ENCODE results near the gene DSE.

The DSE gene

GRCh38 chr6:116420341-116420740 is 49.6 kb downstream of the DSE start:
- Histone ChIP-seq H3K4me3 (ENCODE audit: low read depth in 1 of 2, low read length in 2 of 2) (no peak overlapping the region), H3K27me3 (ENCODE audit: insufficient read depth, low read length, poor library complexity) (no peaks in the 10 kb centered on the region), H3K4me2 (ENCODE audit: insufficient read depth, low read length) (no peak overlapping the region), H3K27ac (ENCODE audit: low read length) (no peak overlapping the region), H3K9me3 (ENCODE audit: insufficient read depth, low read length, severe bottlenecking) (no peaks in the 10 kb centered on the region), H3K79me2 (ENCODE audit: insufficient read depth, low read length) (no peaks in the 10 kb centered on the region), H4K20me1 (ENCODE audit: insufficient read depth, low read length) (no peaks in the 10 kb centered on the region), H3K9ac (ENCODE audit: low read depth, low read length) (no peak overlapping the region), H3K36me3 (ENCODE audit: insufficient read depth, low read length) (no peaks in the 10 kb centered on the region), H2AFZ (ENCODE audit: low read depth, low read length) (no peak overlapping the region), H3K4me1 (ENCODE audit: insufficient read depth, low read length) (no peaks in the 10 kb centered on the region)
- DNase-seq = no peak
- ATAC-seq (ENCODE audit: insufficient read depth, low read depth) = no peak
- TF ChIP-seq CTCF (IDR thresholded peaks at IDR 0.05; ENCODE audit: borderline replicate concordance, extremely low read depth, low read length, poor library complexity, severe bottlenecking) (no peak), EZH2 (IDR thresholded peaks at IDR 0.05; ENCODE audit: borderline replicate concordance, low read depth, low read length, severe bottlenecking) (no peak)

GRCh38 chr6:116422238-116422637 is 51.5 kb downstream of the DSE start:
- no peak overlapping the region for H3K27ac ChIP-seq (ENCODE audit: low read length)
- H3K79me2 ChIP-seq (ENCODE audit: insufficient read depth, low read length) = no peaks in the 10 kb centered on the region
- H2AFZ ChIP-seq (ENCODE audit: low read depth, low read length) = no peak overlapping the region
- no peak overlapping the region for H3K9ac ChIP-seq (ENCODE audit: low read depth, low read length)
- H3K4me1 ChIP-seq (ENCODE audit: insufficient read depth, low read length) = no peaks in the 10 kb centered on the region
- DNase-seq (no peak), ATAC-seq (ENCODE audit: insufficient read depth, low read depth) (no peak)
- H3K27me3 ChIP-seq (ENCODE audit: insufficient read depth, low read length, poor library complexity) = no peaks in the 10 kb centered on the region
- no peaks in the 10 kb centered on the region for H3K9me3 ChIP-seq (ENCODE audit: insufficient read depth, low read length, severe bottlenecking)
- H3K4me3 ChIP-seq (ENCODE audit: low read depth in 1 of 2, low read length in 2 of 2) = no peak overlapping the region
- H3K36me3 ChIP-seq (ENCODE audit: insufficient read depth, low read length) = no peaks in the 10 kb centered on the region
- H4K20me1 ChIP-seq (ENCODE audit: insufficient read depth, low read length) = no peaks in the 10 kb centered on the region
- no peak for TF ChIP-seq EZH2 (IDR thresholded peaks at IDR 0.05; ENCODE audit: borderline replicate concordance, low read depth, low read length, severe bottlenecking)
- TF ChIP-seq CTCF (IDR thresholded peaks at IDR 0.05; ENCODE audit: borderline replicate concordance, extremely low read depth, low read length, poor library complexity, severe bottlenecking) = no peak
- H3K4me2 ChIP-seq (ENCODE audit: insufficient read depth, low read length) = no peak overlapping the region

- ATAC-seq (ENCODE audit: insufficient read depth, low read depth) (no peak), DNase-seq (no peak)
- no peaks in the 10 kb centered on the region for H3K4me1 ChIP-seq (ENCODE audit: insufficient read depth, low read length)
- H4K20me1 ChIP-seq (ENCODE audit: insufficient read depth, low read length) = no peaks in the 10 kb centered on the region
- no peak overlapping the region for H3K27ac ChIP-seq (ENCODE audit: low read length)
- no peak for TF ChIP-seq CTCF (IDR thresholded peaks at IDR 0.05; ENCODE audit: borderline replicate concordance, extremely low read depth, low read length, poor library complexity, severe bottlenecking)
- no peak for TF ChIP-seq EZH2 (IDR thresholded peaks at IDR 0.05; ENCODE audit: borderline replicate concordance, low read depth, low read length, severe bottlenecking)
- no peak overlapping the region for H2AFZ ChIP-seq (ENCODE audit: low read depth, low read length)
- no peak overlapping the region for H3K4me2 ChIP-seq (ENCODE audit: insufficient read depth, low read length)
- no peak overlapping the region for H3K9ac ChIP-seq (ENCODE audit: low read depth, low read length)
- no peaks in the 10 kb centered on the region for H3K27me3 ChIP-seq (ENCODE audit: insufficient read depth, low read length, poor library complexity)
- H3K4me3 ChIP-seq (ENCODE audit: low read depth in 1 of 2, low read length in 2 of 2) = no peak overlapping the region
- no peaks in the 10 kb centered on the region for H3K36me3 ChIP-seq (ENCODE audit: insufficient read depth, low read length)
- H3K79me2 ChIP-seq (ENCODE audit: insufficient read depth, low read length) = no peaks in the 10 kb centered on the region
- H3K9me3 ChIP-seq (ENCODE audit: insufficient read depth, low read length, severe bottlenecking) = no peaks in the 10 kb centered on the region
Measured at GRCh38 chr6:116424001-116424400, 53.3 kb downstream of the DSE start.

GRCh38 chr6:116426551-116426950 is 55.8 kb downstream of the DSE start:
- no peaks in the 10 kb centered on the region for H3K79me2 ChIP-seq (ENCODE audit: insufficient read depth, low read length)
- no peaks in the 10 kb centered on the region for H3K4me1 ChIP-seq (ENCODE audit: insufficient read depth, low read length)
- TF ChIP-seq CTCF (IDR thresholded peaks at IDR 0.05; ENCODE audit: borderline replicate concordance, extremely low read depth, low read length, poor library complexity, severe bottlenecking) (no peak), EZH2 (IDR thresholded peaks at IDR 0.05; ENCODE audit: borderline replicate concordance, low read depth, low read length, severe bottlenecking) (no peak)
- ATAC-seq (ENCODE audit: insufficient read depth, low read depth) (no peak), DNase-seq (no peak)
- no peak overlapping the region for H3K27ac ChIP-seq (ENCODE audit: low read length)
- no peaks in the 10 kb centered on the region for H3K36me3 ChIP-seq (ENCODE audit: insufficient read depth, low read length)
- no peak overlapping the region for H3K9ac ChIP-seq (ENCODE audit: low read depth, low read length)
- H2AFZ ChIP-seq (ENCODE audit: low read depth, low read length) = no peak overlapping the region
- H3K4me3 ChIP-seq (ENCODE audit: low read depth in 1 of 2, low read length in 2 of 2) = no peak overlapping the region
- no peak overlapping the region for H3K4me2 ChIP-seq (ENCODE audit: insufficient read depth, low read length)
- no peaks in the 10 kb centered on the region for H3K9me3 ChIP-seq (ENCODE audit: insufficient read depth, low read length, severe bottlenecking)
- H4K20me1 ChIP-seq (ENCODE audit: insufficient read depth, low read length) = no peaks in the 10 kb centered on the region
- no peaks in the 10 kb centered on the region for H3K27me3 ChIP-seq (ENCODE audit: insufficient read depth, low read length, poor library complexity)
